H1 (cell line): Measurements from ENCODE around the gene ZDHHC8. TPM values are rescaled to one million over a fixed set of nuclear protein-coding genes. Genes with fewer than 3 reads are reported as not detected.

ENCODE experiments used
- CTCF ChIA-PET: fragments of 300-600 bp; sonication (Branson Sonifier 250); formaldehyde crosslinking; loops from one replicate; lab custom pipeline; 2021; ENCODE audit not compliant: partially characterized antibody; lab: Charles Lee
- POLR2A ChIA-PET: fragments of 300-600 bp; sonication (Branson Sonifier 250); formaldehyde crosslinking; loops from one replicate; lab custom pipeline; 2021; ENCODE audit warnings: inconsistent platforms; ENCODE audit not compliant: partially characterized antibody; lab: Charles Lee
- DNase-seq, 2 experiments: peaks; one replicate each; pipeline versions ENCODE4 v3.0.0 to v3.0.0-alpha.2; 2010 to 2022; ENCODE audit warnings: low spot score in 2 of 2, low read depth in 1 of 2, mixed read lengths in 1 of 2
- FAIRE-seq: peaks from 2 replicates; lab custom pipeline; 2011; peaks lifted over from hg19 to GRCh38; lab: Jason Lieb, UNC
- H2AFZ ChIP-seq: 2 replicates; pipeline ENCODE4 v1.8.1; 2012; ENCODE audit warnings: low read length, inconsistent platforms
- H2AK5ac ChIP-seq: 2 replicates; pipeline ENCODE4 v1.6.1; 2013; ENCODE audit warnings: low read depth, low read length
- H2BK120ac ChIP-seq: replicated peaks from 2 replicates; pipeline ENCODE3; 2013; ENCODE audit warnings: low read depth, low read length, inconsistent platforms
- H2BK12ac ChIP-seq: 2 replicates; pipeline ENCODE4 v1.6.1; 2013; ENCODE audit warnings: low read depth, low read length
- H2BK15ac ChIP-seq: 2 replicates; pipeline ENCODE4 v1.6.1; 2013; ENCODE audit warnings: low read length
- H2BK20ac ChIP-seq: 2 replicates; pipeline ENCODE4 v1.6.1; 2013; ENCODE audit warnings: low read length
- H2BK5ac ChIP-seq: 2 replicates; pipeline ENCODE4 v1.6.1; 2013; ENCODE audit warnings: low read depth, low read length
- H3K14ac ChIP-seq: 2 replicates; pipeline ENCODE4 v1.6.1; 2013; ENCODE audit warnings: inconsistent platforms; ENCODE audit not compliant: insufficient read length
- H3K18ac ChIP-seq: 2 replicates; pipeline ENCODE4 v1.6.1; 2013; ENCODE audit warnings: low read length; ENCODE audit errors: extremely low read depth
- H3K23ac ChIP-seq: 2 replicates; pipeline ENCODE4 v1.6.1; 2013; ENCODE audit warnings: inconsistent platforms; ENCODE audit not compliant: insufficient read length
- H3K23me2 ChIP-seq: 2 replicates; pipeline ENCODE4 v1.6.1; 2013; ENCODE audit warnings: low read depth, low read length
- H3K27ac ChIP-seq: 2 replicates; pipeline ENCODE4 v1.6.1; 2011; ENCODE audit warnings: low read depth, low read length, inconsistent platforms
- H3K27me3 ChIP-seq, 4 experiments: replicated peaks in 1 of 4; 1 replicate in 1 of 4; 2 replicates in 3 of 4; pipeline versions ENCODE4 v1.6.1 to v1.8.1; 2011 to 2013; ENCODE audit warnings: low read length in 3 of 4, mild to moderate bottlenecking in 3 of 4, inconsistent platforms in 2 of 4, mixed read lengths in 2 of 4, moderate library complexity in 1 of 4; ENCODE audit not compliant: control insufficient read depth in 3 of 4, insufficient read depth in 3 of 4; ENCODE audit errors: extremely low read depth in 1 of 4
- H3K36me3 ChIP-seq, 4 experiments: 2 replicates each; pipeline versions ENCODE4 v1.6.1 to v1.8.1; 2011 to 2013; ENCODE audit warnings: mild to moderate bottlenecking in 4 of 4, low read length in 3 of 4, moderate library complexity in 2 of 4, control low read depth in 1 of 4, inconsistent platforms in 1 of 4; ENCODE audit not compliant: insufficient read depth in 4 of 4, control insufficient read depth in 2 of 4
- H3K4ac ChIP-seq: replicated peaks from 2 replicates; pipeline ENCODE3; 2013; ENCODE audit warnings: low read length, low read depth, mixed read lengths, inconsistent platforms; ENCODE audit not compliant: insufficient read length
- H3K4me1 ChIP-seq, 4 experiments: replicated peaks in 1 of 4; 1 replicate in 1 of 4; 2 replicates in 3 of 4; pipeline versions ENCODE4 v1.6.1 to v1.8.1; 2011 to 2013; ENCODE audit warnings: low read length in 3 of 4, inconsistent platforms in 2 of 4, mixed read lengths in 1 of 4; ENCODE audit not compliant: insufficient read depth in 4 of 4, control insufficient read depth in 3 of 4
- H3K4me2 ChIP-seq, 2 experiments: 2 replicates each; pipeline versions ENCODE4 v1.6.1 to v1.8.1; 2011 to 2013; ENCODE audit warnings: low read depth in 2 of 2, low read length in 2 of 2, control low read depth in 1 of 2, inconsistent platforms in 1 of 2, mild to moderate bottlenecking in 1 of 2; ENCODE audit not compliant: insufficient read depth in 1 of 2
- H3K4me3 ChIP-seq, 4 experiments: fragments of 200-600, 300-600 bp in 1 of 4; sonication (generic), shearing (Covaris generic), sonication (Bioruptor Twin) in 1 of 4; 2 replicates each; pipeline versions ENCODE4 v1.5.1 to v1.8.1; 2011 to 2016; ENCODE audit warnings: low read length in 4 of 4, low read depth in 3 of 4, control low read depth in 2 of 4, inconsistent platforms in 2 of 4, mild to moderate bottlenecking in 2 of 4, mixed read lengths in 1 of 4, moderate library complexity in 1 of 4; ENCODE audit not compliant: insufficient read depth in 2 of 4; ENCODE audit errors: extremely low read depth in 1 of 4
- H3K56ac ChIP-seq: replicated peaks from 2 replicates; pipeline ENCODE3; 2013; ENCODE audit warnings: low read depth, mild to moderate bottlenecking, mixed read lengths, low read length, inconsistent platforms; ENCODE audit not compliant: insufficient read length
- H3K79me1 ChIP-seq: 2 replicates; pipeline ENCODE4 v1.6.1; 2013; ENCODE audit warnings: low read depth, low read length, control low read depth
- H3K79me2 ChIP-seq, 2 experiments: 2 replicates each; pipeline versions ENCODE4 v1.6.1 to v1.8.1; 2012 to 2013; ENCODE audit warnings: low read length in 2 of 2, mild to moderate bottlenecking in 2 of 2, inconsistent platforms in 1 of 2; ENCODE audit not compliant: insufficient read depth in 2 of 2, control insufficient read depth in 1 of 2
- H3K9ac ChIP-seq, 4 experiments: replicated peaks in 1 of 4; 1 replicate in 1 of 4; 2 replicates in 3 of 4; pipeline versions ENCODE4 v1.6.1 to v1.8.1; 2011 to 2013; ENCODE audit warnings: low read depth in 3 of 4, low read length in 3 of 4, control low read depth in 2 of 4, mild to moderate bottlenecking in 2 of 4, moderate library complexity in 2 of 4, inconsistent platforms in 1 of 4; ENCODE audit errors: extremely low read depth in 1 of 4
- H3K9me3 ChIP-seq, 2 experiments: 2 replicates each; pipeline versions ENCODE4 v1.6.1 to v1.8.1; 2012 to 2013; ENCODE audit warnings: mild to moderate bottlenecking in 2 of 2, moderate library complexity in 2 of 2, control low read depth in 1 of 2, inconsistent platforms in 1 of 2, low read depth in 1 of 2, low read length in 1 of 2, mixed read lengths in 1 of 2; ENCODE audit not compliant: insufficient read depth in 2 of 2
- H4K20me1 ChIP-seq, 2 experiments: replicated peaks in 1 of 2; 2 replicates each; pipeline versions ENCODE3 to v1.8.1; 2011 to 2013; ENCODE audit warnings: inconsistent platforms in 2 of 2, low read length in 2 of 2, mild to moderate bottlenecking in 1 of 2; ENCODE audit not compliant: insufficient read depth in 2 of 2, control insufficient read depth in 1 of 2
- H4K5ac ChIP-seq: 2 replicates; pipeline ENCODE4 v1.6.1; 2013; ENCODE audit warnings: low read length, low read depth, mixed read lengths, inconsistent platforms; ENCODE audit not compliant: insufficient read length
- H4K8ac ChIP-seq: 2 replicates; pipeline ENCODE4 v1.8.0; 2013; ENCODE audit warnings: mild to moderate bottlenecking, moderate library complexity, low read length, inconsistent platforms; ENCODE audit not compliant: insufficient read depth; ENCODE audit errors: extremely low read depth
- H4K91ac ChIP-seq: replicated peaks from 2 replicates; pipeline ENCODE3; 2013; ENCODE audit warnings: low read length, mixed read lengths, inconsistent platforms; ENCODE audit not compliant: insufficient read length
- BRCA1 ChIP-seq: IDR thresholded peaks from 2 replicates; pipeline ENCODE4 v1.6.1; 2012; ENCODE audit warnings: low read depth, low read length, improper control_type of control experiment
- CEBPB ChIP-seq: IDR thresholded peaks from 2 replicates; pipeline ENCODE4 v1.6.1; 2012; ENCODE audit warnings: low read depth, low read length
- CHD1 ChIP-seq: IDR thresholded peaks from 2 replicates; pipeline ENCODE4 v1.6.1; 2012; ENCODE audit warnings: low read depth, low read length, improper control_type of control experiment
- CHD2 ChIP-seq: IDR thresholded peaks from 2 replicates; pipeline ENCODE4 v1.6.1; 2012; ENCODE audit warnings: low read length, improper control_type of control experiment
- CREB1 ChIP-seq: IDR thresholded peaks from 2 replicates; pipeline ENCODE4 v1.6.1; 2012; ENCODE audit warnings: inconsistent platforms
- EGR1 ChIP-seq: IDR thresholded peaks from 2 replicates; pipeline ENCODE4 v1.6.1; 2011; ENCODE audit warnings: low read depth, low read length, borderline replicate concordance
- GABPA ChIP-seq: IDR thresholded peaks from 2 replicates; pipeline ENCODE4 v1.6.1; 2011; ENCODE audit warnings: mild to moderate bottlenecking, low read length, moderate library complexity, borderline replicate concordance; ENCODE audit not compliant: insufficient read depth
- KDM4A ChIP-seq: IDR thresholded peaks from one replicate; pipeline ENCODE4 v1.7.1; 2012; ENCODE audit warnings: low read depth, mild to moderate bottlenecking, moderate library complexity, low read length, inconsistent platforms; ENCODE audit not compliant: severe bottlenecking
- RFX5 ChIP-seq: IDR thresholded peaks from 2 replicates; pipeline ENCODE4 v1.6.1; 2011; ENCODE audit warnings: low read depth, low read length, improper control_type of control experiment, borderline replicate concordance
- RXRA ChIP-seq: IDR thresholded peaks from 2 replicates; pipeline ENCODE4 v1.6.1; 2011; ENCODE audit warnings: low read depth, mild to moderate bottlenecking, low read length, moderate library complexity; ENCODE audit not compliant: insufficient read depth
- SIRT6 ChIP-seq: IDR thresholded peaks from one replicate; pipeline ENCODE4 v1.7.1; 2012; ENCODE audit warnings: low read length, inconsistent platforms
- TBP ChIP-seq: IDR thresholded peaks from 2 replicates; pipeline ENCODE4 v1.6.1; 2011; ENCODE audit warnings: low read depth, low read length, improper control_type of control experiment
- WGBS, 2 experiments: shearing (Covaris generic) in 1 of 2; methylation state at CpG; one replicate each; pipeline versions ENCODE4 v1.1.6 to v1.1.7; 2013 to 2015; ENCODE audit warnings: low lambda C conversion rate in 2 of 2, mixed read lengths in 2 of 2, inconsistent platforms in 1 of 2, low coverage in 1 of 2, missing lambda C conversion rate in 1 of 2; ENCODE audit not compliant: insufficient replicate concordance in 2 of 2, insufficient coverage in 1 of 2, insufficient read length in 1 of 2; ENCODE audit errors: extremely low coverage in 1 of 2, missing lambda C conversion rate in 1 of 2; 5-methylcytosine and 5-hydroxymethylcytosine counted together
- polyA plus RNA-seq, 7 experiments: library from polyadenylated mRNA; depleted of rRNA in 3 of 7; stranded (reverse) in 5 of 7; unstranded in 2 of 7; fragments of >200 nt in 5 of 7; fragments of 200-250 nt in 2 of 7; gene quantifications; 1 replicate in 5 of 7; 2 replicates in 1 of 7; 4 replicates in 1 of 7; pipeline versions ENCODE4 v1.2.1 to v1.2.3, GENCODE V29; 2011 to 2013; ENCODE audit warnings: missing spikeins in 2 of 7, mixed read lengths in 2 of 7
- total RNA-seq: library from RNA; stranded (reverse); fragmentation: NEBNext Ultra II Directional; extraction: Animal tissue kit (Norgen Biotek cat#: 25700); gene quantifications from 2 replicates; pipeline ENCODE4 v1.2.1, GENCODE V29; 2021

Gene ZDHHC8
- total and polyA plus RNA-seq, 2 of the 8 experiments (the other 6 are each of a cell fraction or from before 2014, with no cell fraction given), result 18.6 to 65.6 TPM

GRCh38 chr22:20130731-20131596 is 640 bp upstream of the ZDHHC8 start:
- H3K4me2 ChIP-seq, result peak overlapping the region; percentile 58 to 67
- no peak overlapping the region for H2BK12ac ChIP-seq
- TF ChIP-seq TBP (peak; percentile 39; the same call in 1 of the 2 replicates), SIRT6 (no peak), CREB1 (no peak), BRCA1 (no peak), EGR1 (no peak), RXRA (no peak), RFX5 (no peak), CEBPB (no peak), CHD2 (no peak), KDM4A (peak; percentile 43), CHD1 (no peak), GABPA (no peak)

More at GRCh38 chr22:20130731-20131596, 640 bp upstream of the ZDHHC8 start:
- Histone ChIP-seq H4K91ac (no peak overlapping the region), H2AFZ (peak overlapping the region; percentile 60; the same call in 1 of the 2 replicates), H3K56ac (peak overlapping the region; percentile 59), H3K4me3 (peak overlapping the region; percentile 47 to 76 (median 54)), H3K23me2 (peaks cover 7% of the 10 kb centered on the region; the same call in 1 of the 2 replicates), H2BK5ac (no peak overlapping the region), H3K9me3 (no peaks in the 10 kb centered on the region), H2BK20ac (no peak overlapping the region), H3K79me1 (peaks cover 7% of the 10 kb centered on the region), H3K4me1 (peaks cover 0 to 12% (median 7%) of the 10 kb centered on the region in 4 experiments; a peak in 4 of 7 replicates), H3K4ac (peak overlapping the region; percentile 13), H3K27ac (no peak overlapping the region; the same call in 1 of the 2 replicates), H3K9ac (no peak overlapping the region), H3K23ac (no peak overlapping the region), H2AK5ac (0 out of 2 replicates have a peak overlapping the region, but pooled peaks have one; percentile 33), H3K36me3 (peaks cover 8 to 22% (median 11%) of the 10 kb centered on the region in 4 experiments; a peak in 6 of 8 replicates), H2BK120ac (no peak overlapping the region), H4K8ac (no peak overlapping the region; the same call in 1 of the 2 replicates), H3K18ac (no peak overlapping the region; the same call in 1 of the 2 replicates), H3K27me3 (no peaks in the 10 kb centered on the region; a peak in 2 of 7 replicates), H2BK15ac (peak overlapping the region; percentile 84), H4K5ac (peak overlapping the region; percentile 26), H3K14ac (no peak overlapping the region), H3K79me2 (peaks cover 0 to 8% of the 10 kb centered on the region in 2 experiments; a peak in 1 of 4 replicates), H4K20me1 (peaks cover 11 to 29% of the 10 kb centered on the region in 2 experiments)
- ChIA-PET CTCF (interaction anchor here (1.0 to 2.6 kb wide), 7 partner anchors 10 to 163 kb away, joined by 3 to 18 read pairs (median 4); partner anchors contain the start of gene RANBP1), POLR2A (interaction anchor here (0.6 to 8.3 kb wide), 11 partner anchors 7 to 154 kb away, joined by 3 to 223 read pairs (median 8); partner anchors contain the start of genes RANBP1 and TRMT2A)
- WGBS, 2 experiments, result 14% methylated on average over 41 of the region's 70 CpGs; no CpG with 5 or more reads in 1 of the 2 experiments
- FAIRE-seq, result no peak
- DNase-seq, result peak in 1 of 2 experiments; percentile 82
